GM12878 (cell line): ENCODE data around the gene RAD51. TPM values are rescaled to one million over a fixed set of nuclear protein-coding genes. Genes with fewer than 3 reads are reported as not detected.

Source experiments
- ATAC-seq: fragments of 200-7000 bp; cut with Tn5 transposase; 3 replicates; pipeline ENCODE4 v1.9.1; 2020; ENCODE audit warnings: mild to moderate bottlenecking, moderate library complexity
- BruUV-seq: library from RNA; stranded (reverse); fragments of 400-500 nt; replicated peaks from 2 replicates; lab custom pipeline; 2021; lab: Mats Ljungman, UMichigan
- CTCF ChIA-PET: fragments of 300-600 bp; sonication (Branson Sonifier 250); formaldehyde crosslinking; extraction: SDS; loops from one replicate; lab custom pipeline; 2021; ENCODE audit warnings: inconsistent platforms; lab: Yijun Ruan, JAX
- POLR2A ChIA-PET: fragments of 350-600 bp; formaldehyde crosslinking; extraction: SDS; loops from one replicate; lab custom pipeline; 2021; ENCODE audit warnings: inconsistent platforms; lab: Charles Lee
- RAD21 ChIA-PET: fragments of 300-600 bp; sonication (Branson Sonifier 250); formaldehyde crosslinking; loops from one replicate; lab custom pipeline; 2023; ENCODE audit warnings: antibody characterized with exemption; ENCODE audit not compliant: unreplicated experiment; lab: Charles Lee
- SMC1A ChIA-PET: fragments of 300-600 bp; sonication (Branson Sonifier 250); formaldehyde crosslinking; loops from one replicate; lab custom pipeline; 2023; ENCODE audit not compliant: unreplicated experiment, uncharacterized antibody; lab: Charles Lee
- DNase-seq: peaks from one replicate; pipeline ENCODE4 v3.0.0-alpha.2; 2011; ENCODE audit warnings: low read depth, low spot score
- FAIRE-seq: peaks from 3 replicates; lab custom pipeline; 2011; peaks lifted over from hg19 to GRCh38; lab: Jason Lieb, UNC
- H2AFZ ChIP-seq: 2 replicates; pipeline ENCODE4 v1.6.0; 2011; ENCODE audit warnings: low read depth, low read length, control low read depth; ENCODE audit not compliant: control insufficient read depth
- H3K27ac ChIP-seq: 2 replicates; pipeline ENCODE4 v1.5.1; 2011; ENCODE audit warnings: control low read depth; ENCODE audit not compliant: control insufficient read depth, insufficient read depth
- H3K27me3 ChIP-seq, 2 experiments: replicated peaks in 1 of 2; 2 replicates each; pipeline versions ENCODE4 v1.6.0 to v1.6.1; 2011; ENCODE audit warnings: low read length in 1 of 2; ENCODE audit not compliant: control insufficient read depth in 2 of 2, insufficient read depth in 2 of 2
- H3K36me3 ChIP-seq, 2 experiments: 2 replicates each; pipeline ENCODE4 v1.5.1; 2011; ENCODE audit warnings: low read length in 1 of 2; ENCODE audit not compliant: control insufficient read depth in 2 of 2, insufficient read depth in 2 of 2
- H3K4me1 ChIP-seq: 2 replicates; pipeline ENCODE4 v1.6.1; 2011; ENCODE audit warnings: mild to moderate bottlenecking, low read length, moderate library complexity, mixed read lengths; ENCODE audit not compliant: control insufficient read depth, insufficient read depth
- H3K4me2 ChIP-seq: 2 replicates; pipeline ENCODE4 v1.6.0; 2011; ENCODE audit warnings: control low read depth; ENCODE audit not compliant: control insufficient read depth, insufficient read depth
- H3K4me3 ChIP-seq: fragments of 200-600 bp; sonication (generic); 2 replicates; pipeline ENCODE4 v1.5.1; 2016
- H3K79me2 ChIP-seq: 2 replicates; pipeline ENCODE4 v1.6.0; 2011; ENCODE audit warnings: low read length; ENCODE audit not compliant: control insufficient read depth, insufficient read depth
- H3K9ac ChIP-seq: 2 replicates; pipeline ENCODE4 v1.8.0; 2011; ENCODE audit warnings: low read length, control low read depth, mixed read lengths; ENCODE audit not compliant: control insufficient read depth, insufficient read depth
- H3K9me3 ChIP-seq: replicated peaks from 3 replicates; pipeline ENCODE4 v1.5.1; 2011; ENCODE audit warnings: mild to moderate bottlenecking, low read length; ENCODE audit not compliant: control insufficient read depth, insufficient read depth
- H4K20me1 ChIP-seq: 2 replicates; pipeline ENCODE4 v1.6.0; 2011; ENCODE audit not compliant: control insufficient read depth, insufficient read depth
- CBX5 ChIP-seq: sonication (generic); IDR thresholded peaks from 2 replicates; pipeline ENCODE4 v1.6.1; 2016; ENCODE audit warnings: low read depth, moderate library complexity, mild to moderate bottlenecking, inconsistent platforms
- CHD2 ChIP-seq: IDR thresholded peaks from 2 replicates; pipeline ENCODE4 v1.6.1; 2011; ENCODE audit warnings: low read depth, low read length, improper control_type of control experiment, borderline replicate concordance
- EGR1 ChIP-seq, 2 experiments: IDR thresholded peaks; 1 replicate in 1 of 2; 2 replicates in 1 of 2; pipeline ENCODE4 v1.6.1; 2011 to 2012; ENCODE audit warnings: low read depth in 2 of 2, low read length in 2 of 2, borderline replicate concordance in 1 of 2, mild to moderate bottlenecking in 1 of 2, moderate library complexity in 1 of 2
- MXI1 ChIP-seq: fragments of 150-350 bp; IDR thresholded peaks from 2 replicates; pipeline ENCODE4 v1.6.1; 2011; ENCODE audit warnings: low read depth, mild to moderate bottlenecking, inconsistent platforms, low read length, improper control_type of control experiment
- NBN ChIP-seq: fragments of 450-650 bp; IDR thresholded peaks from 2 replicates; pipeline ENCODE4 v1.6.1; 2016
- RCOR1 ChIP-seq: conservative IDR thresholded peaks from 2 replicates; pipeline ENCODE4 v1.6.1; 2012; ENCODE audit warnings: low read depth, low read length, improper control_type of control experiment
- SMC3 ChIP-seq: IDR thresholded peaks from 2 replicates; pipeline ENCODE4 v1.6.1; 2011; ENCODE audit warnings: low read length, improper control_type of control experiment, borderline replicate concordance
- SPI1 ChIP-seq: IDR thresholded peaks from 2 replicates; pipeline ENCODE4 v1.6.1; 2011; ENCODE audit warnings: low read depth, mild to moderate bottlenecking, low read length, moderate library complexity, borderline replicate concordance; ENCODE audit not compliant: insufficient read depth
- ZNF24 ChIP-seq: fragments of 450-650 bp; IDR thresholded peaks from 2 replicates; pipeline ENCODE4 v1.6.1; 2017; ENCODE audit warnings: antibody characterized with exemption, mild to moderate bottlenecking
- WGBS: methylation state at CpG from one replicate; pipeline ENCODE4 v1.1.6; 2016; ENCODE audit warnings: low lambda C conversion rate; ENCODE audit not compliant: insufficient replicate concordance, insufficient coverage; ENCODE audit errors: missing lambda C conversion rate; 5-methylcytosine and 5-hydroxymethylcytosine counted together
- in situ Hi-C: fragments of 300-500 bp; cut with MboI; formaldehyde crosslinking; loops from 9 replicates; pipeline ENCODE4 v1.14.3; 2018; ENCODE audit warnings: mixed read lengths
- intact Hi-C: fragments of 100-400 bp; cut with micrococcal nuclease; formaldehyde crosslinking; loops from one replicate; pipeline ENCODE4 v1.14.2; 2022; ENCODE audit not compliant: unreplicated experiment
- polyA plus RNA-seq, 11 experiments: library from polyadenylated mRNA; depleted of rRNA in 4 of 11; unstranded in 6 of 11; stranded (reverse) in 5 of 11; fragments of >200 nt; fragmentation: Nextera tagmentation in 4 of 11; fragmentation: Illumina TruSeq in 1 of 11; extraction: Ambion mirVana in 4 of 11; extraction: Trizol in 1 of 11; gene quantifications; 1 replicate in 1 of 11; 2 replicates in 10 of 11; pipeline versions ENCODE4 v1.2.1 to v1.2.3, GENCODE V29; 2011 to 2016; ENCODE audit warnings: inconsistent platforms in 2 of 11, missing spikeins in 2 of 11, low read depth in 1 of 11
- total RNA-seq, 4 experiments: library from RNA; depleted of rRNA in 3 of 4; stranded (reverse); fragments of >200 nt in 3 of 4; fragmentation: Illumina TruSeq in 1 of 4; extraction: Trizol in 1 of 4; gene quantifications; 2 replicates each; pipeline versions ENCODE4 v1.2.1 to v1.2.3, GENCODE V29; 2013 to 2021

Gene RAD51
- total and polyA plus RNA-seq, 10 of the 15 experiments (the other 5 are each of a cell fraction or from before 2014, with no cell fraction given), result 13.1 to 55.0 (median 30.6) TPM

- ChIA-PET SMC1A (interaction anchor here (0.7 to 2.3 kb wide), 8 partner anchors 24 to 145 kb away, joined by 3 to 22 read pairs (median 4); no protein-coding TSS in a partner anchor), POLR2A (interaction anchor here (0.8 kb wide), 1 partner anchor 59 kb away, joined by 5 read pairs; no protein-coding TSS in a partner anchor), RAD21 (interaction anchor here (0.6 to 2.3 kb wide), 9 partner anchors 8 to 157 kb away, joined by 3 to 14 read pairs (median 3); partner anchors contain the start of gene SPINT1), CTCF (interaction anchor here (0.7 to 3.3 kb wide), 11 partner anchors 11 to 147 kb away, joined by 3 to 37 read pairs (median 6); partner anchors contain the start of genes C15orf62 and VPS18)
- Histone ChIP-seq H4K20me1 (no peaks in the 10 kb centered on the region), H3K9ac (no peak overlapping the region), H3K79me2 (peaks cover under 1% of the 10 kb centered on the region), H3K36me3 (peaks cover 16 to 18% of the 10 kb centered on the region in 2 experiments), H3K27ac (no peak overlapping the region), H2AFZ (no peak overlapping the region), H3K4me3 (no peak overlapping the region), H3K4me1 (peaks cover 9% of the 10 kb centered on the region), H3K9me3 (no peaks in the 10 kb centered on the region), H3K27me3 (no peaks in the 10 kb centered on the region), H3K4me2 (no peak overlapping the region)
- intact Hi-C loops (loop anchor here (5.0 kb wide), 1 partner anchor 35 kb away; no protein-coding TSS in a partner anchor), in situ Hi-C loops (no loop called here)
- BruUV-seq, result no TSS peak
- no peak for ATAC-seq
- DNase-seq, result no peak
- 79% methylated on average over 3 of the region's 3 CpGs for WGBS
- FAIRE-seq, result no peak
- TF ChIP-seq MXI1 (no peak), RCOR1 (no peak), NBN (no peak), CHD2 (no peak), ZNF24 (no peak), SMC3 (no peak), CBX5 (no peak), EGR1 (IDR thresholded peaks at IDR 0.05; ENCODE audit: borderline replicate concordance in 1 of 2, low read depth in 2 of 2, low read length in 2 of 2) (no peak), SPI1 (no peak)
Observed at GRCh38 chr15:40746916-40747418, 52.0 kb downstream of the RAD51 start.
